Measurements from ENCODE around the gene RPS6KB2. TPM values are rescaled to one million over a fixed set of nuclear protein-coding genes. Genes with fewer than 3 reads are reported as not detected.
"Not testable (repeated sequence)": the region's sequence is repeated elsewhere in the genome, so short reads cannot be mapped to it uniquely, and the experiment has no call there.

RPS6KB2 gene
- total RNA-seq, 4 donors from 2014 or later = 34.0 to 51.0 (median 48.0) TPM

DNA sequence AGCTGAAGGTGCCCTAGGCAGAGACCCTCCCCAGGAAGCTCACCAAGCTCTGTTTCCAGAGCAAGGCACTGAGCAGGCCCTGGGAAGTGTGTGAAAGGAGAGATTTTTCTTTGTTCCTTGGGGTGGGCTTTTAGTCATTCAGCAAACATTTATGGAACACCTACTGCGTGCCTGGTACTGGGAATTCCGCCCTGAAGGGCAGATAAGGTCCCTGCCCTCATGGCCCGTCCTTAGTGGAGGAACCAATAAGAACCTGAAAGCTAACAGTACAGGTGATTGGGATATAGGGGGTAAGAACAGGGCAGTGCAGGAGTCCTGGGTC lies 36.9 kb downstream of the RPS6KB2 start:
- TF ChIP-seq POLR2AphosphoS5 (IDR thresholded peaks at IDR 0.05) (no peak), EP300 (IDR thresholded peaks at IDR 0.05) (no peak), POLR2A (IDR thresholded peaks at IDR 0.05; ENCODE audit: low read depth) (no peak)
- TF ChIP-seq, protein P1, sequence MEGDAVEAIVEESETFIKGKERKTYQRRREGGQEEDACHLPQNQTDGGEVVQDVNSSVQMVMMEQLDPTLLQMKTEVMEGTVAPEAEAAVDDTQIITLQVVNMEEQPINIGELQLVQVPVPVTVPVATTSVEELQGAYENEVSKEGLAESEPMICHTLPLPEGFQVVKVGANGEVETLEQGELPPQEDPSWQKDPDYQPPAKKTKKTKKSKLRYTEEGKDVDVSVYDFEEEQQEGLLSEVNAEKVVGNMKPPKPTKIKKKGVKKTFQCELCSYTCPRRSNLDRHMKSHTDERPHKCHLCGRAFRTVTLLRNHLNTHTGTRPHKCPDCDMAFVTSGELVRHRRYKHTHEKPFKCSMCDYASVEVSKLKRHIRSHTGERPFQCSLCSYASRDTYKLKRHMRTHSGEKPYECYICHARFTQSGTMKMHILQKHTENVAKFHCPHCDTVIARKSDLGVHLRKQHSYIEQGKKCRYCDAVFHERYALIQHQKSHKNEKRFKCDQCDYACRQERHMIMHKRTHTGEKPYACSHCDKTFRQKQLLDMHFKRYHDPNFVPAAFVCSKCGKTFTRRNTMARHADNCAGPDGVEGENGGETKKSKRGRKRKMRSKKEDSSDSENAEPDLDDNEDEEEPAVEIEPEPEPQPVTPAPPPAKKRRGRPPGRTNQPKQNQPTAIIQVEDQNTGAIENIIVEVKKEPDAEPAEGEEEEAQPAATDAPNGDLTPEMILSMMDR (IDR thresholded peaks at IDR 0.05) = no peak
- no peaks in the 10 kb centered on the region for H3K9me3 ChIP-seq
- H3K4me3 ChIP-seq = peak overlapping the region; percentile 56 to 76 (median 70)
- peak overlapping the region; percentile 86 to 94 (median 90) for H3K27ac ChIP-seq (replicated peaks in 1 of 4)
- H3K27me3 ChIP-seq = no peaks in the 10 kb centered on the region
- H3K36me3 ChIP-seq = no peaks in the 10 kb centered on the region
- peaks cover 30 to 60% (median 54%) of the 10 kb centered on the region in 4 donors for H3K4me1 ChIP-seq
- 74% methylated on average over 3 of the region's 3 CpGs for WGBS
- no peak for DNase-seq (ENCODE audit: extremely low spot score)
- intact Hi-C loops (cut with DNase I) = loop anchor here (5.0 kb wide), 1 partner anchor 63 kb away; the partner anchor contains the start of genes PPP1CA and TBC1D10C

DNA sequence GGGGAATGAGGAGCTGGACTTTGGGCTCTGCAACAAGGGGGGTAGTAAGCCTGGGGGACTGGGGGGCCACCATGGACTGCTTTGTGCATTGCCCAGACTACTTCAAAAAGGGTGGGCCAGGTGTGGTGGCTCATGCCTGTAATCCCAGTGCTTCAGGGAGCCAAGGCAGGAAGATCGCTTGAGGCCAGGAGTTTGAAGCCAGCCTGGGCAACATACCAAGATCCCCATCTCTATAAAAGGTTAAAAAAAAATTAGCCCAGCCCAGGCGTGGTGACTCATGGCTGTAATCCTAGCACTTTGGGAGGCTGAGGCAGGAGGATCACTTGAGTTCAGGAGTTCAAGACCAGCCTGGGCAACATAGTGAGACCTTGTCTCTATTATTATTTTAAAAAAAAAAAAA lies 37.2 kb downstream of the RPS6KB2 start:
- intact Hi-C loops (cut with DNase I) = loop anchor here (5.0 kb wide), 1 partner anchor 63 kb away; the partner anchor contains the start of genes PPP1CA and TBC1D10C
- peak overlapping the region; percentile 86 to 94 (median 90) for H3K27ac ChIP-seq (replicated peaks in 1 of 4)
- H3K9me3 ChIP-seq; H3K27me3 ChIP-seq; DNase-seq (ENCODE audit: extremely low spot score); H3K36me3 ChIP-seq: not testable (repeated sequence)
- no CpG with 5 or more reads among the region's 2 CpGs for WGBS
- peaks cover 30 to 60% (median 54%) of the 10 kb centered on the region in 4 donors for H3K4me1 ChIP-seq
- peak overlapping the region in 1 of 4 donors; percentile 76 for H3K4me3 ChIP-seq

DNA sequence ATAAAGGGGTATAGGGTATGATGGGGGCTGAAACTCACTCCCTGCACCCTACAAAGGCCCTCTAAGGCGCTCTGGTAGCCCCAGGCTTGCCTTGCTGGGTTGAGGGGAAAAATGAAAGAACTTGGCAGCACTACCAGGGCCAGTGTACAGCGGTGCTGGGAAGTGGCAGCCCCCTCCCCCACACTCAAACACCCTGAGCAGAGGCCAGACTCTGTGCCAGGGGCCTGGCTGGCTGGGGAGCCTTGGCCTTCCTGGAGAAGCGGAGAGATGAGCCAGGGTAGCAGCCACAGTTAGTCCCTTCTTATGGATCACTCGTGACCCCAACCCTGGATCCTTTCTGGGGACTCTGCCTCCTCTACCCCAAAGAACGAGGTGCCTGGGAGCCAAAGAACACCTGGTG lies 38.1 kb downstream of the RPS6KB2 start:
- WGBS = 82% methylated on average over 4 of the region's 5 CpGs
- peak overlapping the region in 3 of 4 donors; percentile 86 to 94 (median 87) for H3K27ac ChIP-seq (replicated peaks in 1 of 4)

GRCh38 chr11:67466962-67467771 lies 38.9 kb downstream of the RPS6KB2 start:
- peak overlapping the region; percentile 18 to 94 (median 92) for H3K27ac ChIP-seq (replicated peaks in 1 of 4)
- H3K9me3 ChIP-seq = no peaks in the 10 kb centered on the region
- peaks cover 30 to 60% (median 54%) of the 10 kb centered on the region in 4 donors for H3K4me1 ChIP-seq
- WGBS = 86% methylated on average over 6 of the region's 11 CpGs
- DNase-seq (ENCODE audit: extremely low spot score) = no peak
- TF ChIP-seq POLR2AphosphoS5 (IDR thresholded peaks at IDR 0.05) (no peak), POLR2A (IDR thresholded peaks at IDR 0.05; ENCODE audit: low read depth) (no peak), EP300 (IDR thresholded peaks at IDR 0.05) (no peak)
- TF ChIP-seq, protein P1 (IDR thresholded peaks at IDR 0.05) = no peak
- no peaks in the 10 kb centered on the region for H3K27me3 ChIP-seq
- no peaks in the 10 kb centered on the region for H3K36me3 ChIP-seq
- peak overlapping the region in 1 of 4 donors; percentile 95 for H3K4me3 ChIP-seq
- intact Hi-C loops (cut with DNase I) = loop anchor here (5.0 kb wide), 1 partner anchor 65 kb away; the partner anchor contains the start of genes PPP1CA and TBC1D10C

More for the DNA sequence above, 38.1 kb downstream of the RPS6KB2 start:
- Histone ChIP-seq H3K27me3 (no peaks in the 10 kb centered on the region), H3K4me1 (peaks cover 30 to 60% (median 54%) of the 10 kb centered on the region in 4 donors), H3K9me3 (no peaks in the 10 kb centered on the region), H3K36me3 (no peaks in the 10 kb centered on the region), H3K4me3 (no peak overlapping the region)
- no peak for TF ChIP-seq POLR2A (IDR thresholded peaks at IDR 0.05; ENCODE audit: low read depth)
- TF ChIP-seq EP300 (IDR thresholded peaks at IDR 0.05) = no peak
- no peak for TF ChIP-seq POLR2AphosphoS5 (IDR thresholded peaks at IDR 0.05)
- DNase-seq (ENCODE audit: extremely low spot score) = no peak
- intact Hi-C loops (cut with DNase I) = loop anchor here (5.0 kb wide), 1 partner anchor 64 kb away; the partner anchor contains the start of genes PPP1CA and TBC1D10C

GRCh38 chr11:67468056-67468455 lies 39.8 kb downstream of the RPS6KB2 start:
- H3K36me3 ChIP-seq = no peaks in the 10 kb centered on the region
- peak overlapping the region; percentile 71 to 95 (median 88) for H3K4me3 ChIP-seq
- H3K27ac ChIP-seq (replicated peaks in 1 of 4) = peak overlapping the region; percentile 89 to 93 (median 92)
- WGBS = 40% methylated on average over 1 of the region's 5 CpGs
- DNase-seq (ENCODE audit: extremely low spot score) = no peak
- no peaks in the 10 kb centered on the region for H3K27me3 ChIP-seq
- H3K4me1 ChIP-seq = peaks cover 30 to 60% (median 54%) of the 10 kb centered on the region in 4 donors
- intact Hi-C loops (cut with DNase I) = loop anchor here (5.0 kb wide), 1 partner anchor 66 kb away; the partner anchor contains the start of genes PPP1CA and TBC1D10C
- H3K9me3 ChIP-seq = no peaks in the 10 kb centered on the region
- TF ChIP-seq POLR2AphosphoS5 (IDR thresholded peaks at IDR 0.05) (no peak), POLR2A (IDR thresholded peaks at IDR 0.05; ENCODE audit: low read depth) (no peak), EP300 (IDR thresholded peaks at IDR 0.05) (no peak)
- TF ChIP-seq, protein P1 (IDR thresholded peaks at IDR 0.05) = no peak
